ENCODE data around the gene HDGFL2.

Gene HDGFL2

DNA sequence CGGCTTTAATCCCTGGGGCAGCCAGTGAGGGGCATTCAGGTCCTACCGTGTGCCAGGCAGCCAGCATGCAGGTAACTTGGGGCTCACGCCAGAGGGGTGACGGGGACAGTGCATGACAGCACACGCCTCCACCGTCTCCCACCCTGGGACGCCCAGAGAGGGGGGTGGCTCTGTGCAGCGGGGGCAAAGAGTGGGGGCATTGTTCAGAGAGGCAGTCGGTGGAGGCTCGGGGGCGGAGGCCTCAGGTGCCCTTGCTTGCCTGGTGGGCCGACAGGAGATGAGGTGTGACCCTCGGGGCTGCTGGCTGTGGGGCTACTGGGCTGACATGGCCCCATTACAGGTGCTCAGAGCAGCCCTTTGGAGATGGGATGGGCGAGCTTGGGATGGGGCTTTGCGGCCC lies 27.8 kb downstream of the HDGFL2 start:
- no peak for DNase-seq (ENCODE audit: low spot score)

DNA sequence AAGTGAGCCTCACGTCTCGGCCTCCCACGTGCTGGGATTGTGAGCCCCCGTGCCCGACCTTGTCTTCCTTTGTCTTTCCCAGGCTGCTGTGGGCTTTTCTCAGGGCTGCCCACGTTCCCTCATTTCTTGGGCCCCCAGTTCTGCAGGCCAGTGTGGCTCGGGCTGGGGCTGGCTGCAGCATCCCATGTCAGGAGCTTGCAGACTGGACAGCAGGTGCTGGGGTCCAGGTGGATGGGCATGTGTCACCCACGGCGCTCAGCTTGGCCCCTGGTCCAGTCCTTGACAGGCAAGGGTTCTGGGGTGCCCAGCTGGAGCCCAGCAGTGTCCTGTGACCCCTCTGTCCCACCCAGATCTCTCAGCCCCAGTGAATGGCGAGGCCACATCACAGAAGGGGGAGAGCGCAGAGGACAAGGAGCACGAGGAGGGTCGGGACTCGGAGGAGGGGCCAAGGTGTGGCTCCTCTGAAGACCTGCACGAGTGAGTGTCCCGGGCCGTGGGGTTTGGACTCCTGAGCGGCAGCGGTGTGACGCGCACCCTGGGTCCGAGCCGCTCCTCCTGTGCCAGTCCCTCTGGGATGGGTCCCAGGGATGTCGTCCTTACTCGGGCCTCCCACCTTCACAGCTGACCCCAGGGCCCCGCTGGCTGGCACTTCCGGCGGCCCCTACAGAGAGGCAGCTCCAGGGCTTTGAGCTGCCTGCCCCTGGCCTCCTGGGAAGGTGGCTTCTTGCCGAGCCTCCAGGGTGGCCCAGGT lies 28.9 kb downstream of the HDGFL2 start:
- DNase-seq (ENCODE audit: low spot score) = no peak

DNA sequence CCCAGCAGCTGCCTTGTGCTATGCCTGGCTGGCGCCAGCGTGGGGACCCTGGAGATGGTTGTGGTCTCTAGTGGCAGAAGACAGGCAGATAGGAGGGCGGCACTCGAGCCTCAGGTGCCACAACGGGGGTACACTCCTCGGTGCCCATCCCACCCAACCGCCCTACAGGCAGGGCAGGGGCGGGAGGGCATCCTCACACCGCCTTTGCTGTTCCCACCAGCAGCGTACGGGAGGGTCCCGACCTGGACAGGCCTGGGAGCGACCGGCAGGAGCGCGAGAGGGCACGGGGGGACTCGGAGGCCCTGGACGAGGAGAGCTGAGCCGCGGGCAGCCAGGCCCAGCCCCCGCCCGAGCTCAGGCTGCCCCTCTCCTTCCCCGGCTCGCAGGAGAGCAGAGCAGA lies 29.6 kb downstream of the HDGFL2 start:
- no peak for DNase-seq (ENCODE audit: low spot score)

DNA sequence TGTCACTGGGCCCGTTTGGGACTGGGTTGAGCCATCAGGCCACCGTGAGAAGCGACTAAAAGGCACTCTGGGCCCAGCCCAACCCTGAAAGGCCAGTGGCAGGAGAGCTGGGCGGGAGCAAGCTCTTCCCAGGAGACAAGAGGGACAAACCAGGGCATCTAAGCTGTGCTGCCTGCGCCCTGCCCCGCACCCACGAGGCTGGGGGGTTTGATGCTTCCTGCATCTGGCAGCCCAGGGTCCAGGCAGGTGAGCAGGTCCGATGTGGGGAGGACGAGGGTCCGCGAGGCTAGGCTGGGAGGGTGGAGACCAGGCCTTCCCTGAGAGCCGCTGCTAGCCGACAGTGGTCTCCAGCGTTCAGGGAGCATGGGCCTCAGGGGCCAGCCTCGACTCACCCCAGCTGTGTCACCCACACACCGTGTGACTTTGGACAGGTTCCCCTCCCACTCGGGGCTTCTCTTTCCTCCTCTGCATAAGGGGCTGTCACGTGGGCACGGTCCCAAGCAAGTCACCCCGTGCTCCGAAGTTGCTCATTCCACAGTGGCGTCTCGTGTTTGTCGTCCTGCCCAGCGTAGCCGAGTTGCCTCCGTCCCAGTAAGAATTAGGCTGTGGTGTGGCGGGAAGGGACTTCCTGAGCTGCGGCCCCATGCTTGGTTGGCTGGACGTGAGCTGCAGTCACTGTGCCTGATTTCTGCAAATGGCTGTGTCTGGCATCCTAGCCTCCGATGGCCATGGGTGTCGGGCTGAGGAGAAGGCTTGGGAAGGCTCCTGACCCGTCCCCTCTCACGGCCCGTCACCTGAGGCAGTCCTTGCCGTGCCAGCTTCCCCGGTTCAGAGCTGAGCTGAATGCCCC lies 30.4 kb downstream of the HDGFL2 start:
- no peak for DNase-seq (ENCODE audit: low spot score)

DNA sequence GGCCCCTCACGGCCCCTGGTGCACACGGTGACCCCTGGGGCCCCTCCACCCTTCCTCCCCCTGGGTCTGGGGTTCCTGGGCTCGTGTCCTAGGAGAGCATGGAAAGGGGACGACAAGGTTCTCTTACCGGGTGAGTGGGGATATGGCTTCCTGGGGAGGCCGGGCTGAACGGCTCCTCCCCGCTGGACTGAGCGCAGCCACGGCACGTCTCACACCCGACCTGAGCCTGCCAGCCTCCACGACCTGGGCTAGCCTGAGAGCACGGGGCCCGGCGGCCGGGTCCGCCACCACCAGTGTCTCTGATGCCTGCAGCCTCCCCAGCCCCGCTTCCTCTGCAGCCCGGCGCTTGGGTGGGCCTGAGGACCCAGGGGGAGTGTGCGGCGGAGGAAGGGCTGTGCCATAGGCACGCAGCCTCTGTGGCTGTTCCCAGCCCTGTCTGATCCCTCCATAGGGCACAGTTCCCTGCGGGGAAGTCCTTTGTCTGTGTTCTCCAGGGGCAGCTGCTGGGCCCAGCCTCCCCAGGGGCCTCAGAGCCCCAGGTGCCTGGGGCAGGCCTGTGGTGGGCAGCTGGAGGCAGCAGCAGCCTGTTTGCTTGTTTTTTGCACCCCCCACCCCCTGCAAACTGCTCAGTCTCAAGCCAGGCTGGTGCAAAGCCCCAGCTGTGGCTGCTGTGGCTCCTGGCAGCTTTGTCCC lies 31.2 kb downstream of the HDGFL2 start:
- DNase-seq (ENCODE audit: low spot score) = no peak

DNA sequence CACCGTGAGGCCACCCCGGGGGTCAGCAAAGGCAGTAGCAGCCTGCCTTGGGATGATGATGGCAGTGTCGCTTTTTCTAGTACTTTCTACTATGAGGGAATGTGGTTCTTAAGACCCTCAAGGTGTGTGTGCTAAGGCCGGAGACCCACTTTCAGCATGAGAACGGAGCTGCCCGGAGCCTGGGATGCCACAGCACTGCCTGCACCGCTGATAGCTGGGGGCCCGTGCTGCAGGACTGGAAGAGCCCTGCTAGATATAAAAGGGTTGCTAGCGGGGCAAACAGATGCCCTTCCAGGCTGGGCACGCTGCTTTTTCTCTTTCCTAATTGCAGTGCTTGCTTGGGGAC lies 31.7 kb downstream of the HDGFL2 start:
- no peak for DNase-seq (ENCODE audit: low spot score)

DNA sequence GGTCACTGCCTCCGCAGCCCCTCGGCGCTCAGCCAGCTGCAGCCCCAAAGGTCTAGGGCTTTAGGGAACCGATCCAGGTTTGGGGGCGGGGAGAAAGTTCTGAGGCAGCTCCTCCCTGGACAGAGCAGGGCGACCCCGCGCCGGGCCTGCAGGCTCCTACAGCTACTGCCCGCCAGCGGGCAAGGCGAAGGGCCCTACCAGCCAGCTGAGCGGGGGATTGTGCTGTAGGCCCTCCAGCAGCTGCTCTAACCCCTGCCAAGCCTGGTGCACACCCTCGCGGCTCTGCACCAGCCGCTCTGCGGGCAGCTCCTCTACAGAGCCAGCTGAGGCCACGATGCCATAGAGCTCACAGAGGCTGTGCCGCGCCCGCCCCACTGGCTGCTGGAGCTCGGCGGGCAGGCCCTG lies 32.2 kb downstream of the HDGFL2 start:
- DNase-seq (ENCODE audit: low spot score) = peak; percentile 70

DNA sequence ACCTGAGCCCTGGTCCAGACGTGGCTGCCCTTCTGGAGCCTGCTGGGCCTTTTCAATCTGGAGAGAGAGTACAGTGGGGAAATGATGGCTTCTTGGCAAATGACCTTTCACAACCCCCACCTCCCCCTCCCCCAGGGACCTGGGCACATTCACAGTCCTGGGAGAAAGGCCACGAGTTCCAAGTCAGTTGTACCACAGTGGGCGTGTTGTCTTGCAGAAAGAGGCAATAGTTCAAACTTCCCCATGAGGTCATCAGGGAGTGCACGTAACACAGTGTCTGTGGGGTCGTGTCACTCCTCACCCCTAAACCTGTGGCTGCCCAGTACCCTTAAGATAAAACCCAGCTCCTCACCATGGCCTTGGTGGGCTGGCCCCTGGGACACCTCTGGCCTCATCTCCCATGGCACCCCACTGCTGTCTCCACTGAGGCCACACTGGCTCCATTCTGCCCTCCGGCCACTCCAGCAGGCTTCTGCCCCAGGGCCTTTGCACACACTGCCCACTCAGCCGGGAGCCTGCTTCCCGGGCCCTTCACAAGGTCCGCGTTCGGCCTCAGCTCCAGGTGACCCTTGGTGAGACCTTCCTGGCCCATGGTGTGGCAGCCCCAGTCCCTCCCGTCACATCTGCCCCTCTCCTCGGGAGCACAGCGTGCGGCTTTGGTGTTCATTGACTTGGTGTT lies 32.9 kb downstream of the HDGFL2 start:
- no peak for DNase-seq (ENCODE audit: low spot score)

DNA sequence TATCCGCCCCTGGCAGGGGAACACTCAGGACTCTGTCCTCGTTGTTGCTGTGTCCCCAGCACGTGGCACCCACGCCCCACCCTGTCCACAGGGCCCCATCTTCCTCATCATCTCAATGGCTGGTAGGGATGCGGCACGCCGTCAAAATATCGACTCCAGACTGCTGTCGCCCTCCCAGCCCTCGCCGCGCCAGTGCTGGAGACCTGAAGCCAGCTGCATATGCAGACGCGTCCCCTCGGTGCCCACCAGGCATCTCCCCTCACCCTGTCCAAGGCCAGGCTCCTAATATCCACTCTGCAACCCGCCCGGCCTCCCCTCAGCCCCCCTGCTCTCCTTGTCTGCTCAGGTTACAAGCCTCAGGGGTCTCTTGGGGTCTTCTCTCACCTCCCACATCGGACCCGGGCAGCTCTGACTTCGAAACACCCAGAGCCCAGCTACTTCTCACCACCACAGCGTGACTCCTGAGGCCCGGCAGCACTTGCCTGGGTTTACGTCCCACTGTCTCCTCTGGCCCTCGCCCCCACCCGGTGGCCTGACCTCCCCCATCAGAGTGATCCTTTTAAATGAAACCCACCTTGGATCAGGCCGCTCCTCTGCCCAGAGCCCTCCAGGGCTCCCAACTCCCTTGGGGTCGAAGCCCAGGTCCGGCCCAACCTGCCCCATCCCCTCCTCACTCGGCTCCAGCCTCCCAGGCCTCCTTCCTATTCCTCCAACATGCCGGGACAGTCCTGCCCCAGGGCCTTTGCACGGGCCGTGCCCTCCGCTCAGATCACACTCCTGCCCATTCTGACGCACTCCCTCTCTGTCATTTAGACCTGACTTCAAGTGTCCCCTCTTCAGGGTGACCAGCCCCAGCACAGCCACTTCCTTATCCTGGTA lies 33.7 kb downstream of the HDGFL2 start:
- no peak for DNase-seq (ENCODE audit: low spot score)

DNA sequence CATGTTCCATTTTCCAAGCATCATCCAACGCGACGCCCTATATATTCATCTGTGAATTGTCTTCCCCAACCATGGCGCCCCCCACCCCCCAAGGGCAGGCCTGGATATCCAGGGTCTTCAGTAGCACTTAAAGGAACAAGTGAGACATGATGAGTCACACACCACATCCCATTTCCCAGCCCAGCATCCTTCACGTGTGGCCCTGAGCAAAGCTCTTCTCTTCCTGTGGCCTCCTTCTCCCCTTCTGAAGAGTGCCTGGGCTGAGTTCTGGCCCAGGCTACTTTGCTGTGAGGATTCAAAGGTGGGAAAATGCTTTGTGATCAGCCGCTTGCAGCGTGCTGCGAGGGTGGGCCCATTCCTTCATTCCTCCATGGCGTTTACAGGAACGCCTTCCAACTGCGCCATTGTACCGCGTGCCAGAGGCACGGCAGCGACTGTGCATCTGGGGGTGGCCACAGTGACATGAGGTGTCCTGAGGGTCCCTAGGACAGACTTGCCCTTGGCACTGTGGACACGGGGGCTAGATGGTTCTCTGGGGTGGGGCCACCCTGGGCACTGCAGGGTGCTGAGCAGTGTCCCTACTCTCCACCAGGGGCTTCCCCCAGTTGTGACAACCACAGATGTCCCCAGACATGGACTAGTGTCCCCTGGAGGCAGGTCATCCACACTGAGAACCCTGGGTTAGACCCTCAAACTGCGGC lies 34.5 kb downstream of the HDGFL2 start:
- DNase-seq (ENCODE audit: low spot score) = no peak

DNA sequence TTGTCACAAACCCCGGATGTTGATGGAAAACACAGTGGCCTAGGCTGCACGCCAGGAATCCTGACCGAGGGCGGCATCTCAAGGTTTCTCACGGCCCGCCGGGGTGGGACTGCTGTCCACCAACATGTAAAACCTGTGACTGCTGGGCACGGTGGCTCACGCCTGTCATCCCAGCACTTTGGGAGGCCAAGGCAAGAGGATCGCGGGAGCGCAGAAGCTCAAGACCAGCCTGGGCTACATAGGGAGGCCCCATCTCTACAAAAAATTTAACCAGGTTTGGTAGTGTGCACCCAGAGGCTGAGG lies 35.0 kb downstream of the HDGFL2 start:
- no peak for DNase-seq (ENCODE audit: low spot score)

DNA sequence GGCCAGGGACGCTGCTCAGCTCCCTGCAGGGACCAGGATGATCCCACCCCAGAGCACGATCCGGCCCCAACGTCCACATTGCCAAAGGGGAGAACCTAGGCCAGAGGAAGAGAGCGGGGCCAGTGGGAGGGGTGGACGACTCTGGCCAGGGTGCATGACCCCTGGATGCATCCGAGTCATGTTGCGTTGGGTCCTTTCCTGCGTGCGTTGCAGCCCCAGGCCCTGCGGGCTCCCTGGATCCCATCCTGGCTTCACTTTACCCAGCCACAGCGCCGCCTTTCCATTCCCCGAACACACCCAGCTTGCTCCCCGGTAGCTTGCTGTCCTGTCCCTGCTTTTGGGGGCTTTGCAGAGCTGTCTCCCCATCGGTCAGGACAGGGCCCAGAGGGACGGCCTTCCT lies 35.7 kb downstream of the HDGFL2 start:
- DNase-seq (ENCODE audit: low spot score) = no peak

DNA sequence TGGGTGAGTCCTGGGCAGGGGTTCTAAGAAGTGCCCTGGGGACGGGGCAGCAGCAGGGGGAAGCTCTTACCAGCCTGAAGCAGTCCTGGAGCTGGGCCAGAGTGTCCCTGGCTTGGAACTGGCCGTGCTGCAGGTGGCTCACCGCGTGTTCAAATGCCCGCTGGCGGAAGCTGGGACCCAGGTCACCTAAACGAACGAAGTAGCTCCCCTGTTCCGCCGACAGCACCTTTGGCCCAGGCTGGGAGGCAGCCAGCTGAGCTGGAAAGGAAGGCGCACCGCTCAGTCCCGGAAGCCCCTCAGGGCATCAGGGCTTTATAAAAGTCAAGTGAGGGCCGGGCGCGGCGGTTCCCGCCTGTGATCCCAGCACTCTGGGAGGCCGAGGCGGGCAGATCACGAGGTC lies 36.6 kb downstream of the HDGFL2 start:
- DNase-seq (ENCODE audit: low spot score) = no peak

DNA sequence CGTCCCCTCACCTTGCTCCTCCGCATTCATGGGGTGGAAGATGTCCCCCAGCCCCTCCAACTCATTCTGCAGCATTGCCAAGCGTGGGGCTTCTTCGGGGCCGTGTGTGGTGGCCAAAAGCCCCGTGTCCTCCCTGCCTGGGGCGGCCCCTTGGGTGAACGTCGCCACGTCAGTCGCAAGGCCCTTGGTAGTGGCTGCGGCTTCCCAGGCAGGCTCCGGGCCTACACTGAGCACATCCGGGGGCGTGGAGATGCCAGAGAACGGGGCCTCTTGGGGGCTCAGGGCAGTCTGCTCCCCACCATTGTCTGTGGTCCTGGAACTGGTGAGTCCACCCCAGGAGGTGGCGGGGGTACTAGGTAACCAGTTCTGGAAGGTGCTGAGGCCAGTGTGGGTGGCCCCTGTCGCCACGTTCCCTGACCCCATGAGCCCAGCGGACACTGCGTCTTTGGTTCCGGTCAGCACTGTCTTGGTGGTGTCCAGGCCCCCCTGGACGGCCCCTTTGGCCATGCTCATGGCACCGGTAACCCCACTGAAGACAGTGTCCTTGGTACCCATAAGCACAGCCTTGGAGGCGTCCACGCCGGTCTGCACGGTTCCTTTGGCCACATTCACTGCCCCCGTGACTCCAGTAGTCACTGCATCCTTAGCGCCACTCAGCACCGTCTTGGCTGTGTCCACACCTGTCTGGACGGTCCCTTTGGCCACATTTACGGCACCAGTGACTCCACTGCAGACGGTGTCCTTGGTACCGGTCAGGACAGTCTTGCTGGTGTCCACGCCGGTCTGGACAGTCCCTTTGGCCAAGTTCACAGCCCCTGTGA lies 38.5 kb downstream of the HDGFL2 start:
- no peak for DNase-seq (ENCODE audit: low spot score)

DNA sequence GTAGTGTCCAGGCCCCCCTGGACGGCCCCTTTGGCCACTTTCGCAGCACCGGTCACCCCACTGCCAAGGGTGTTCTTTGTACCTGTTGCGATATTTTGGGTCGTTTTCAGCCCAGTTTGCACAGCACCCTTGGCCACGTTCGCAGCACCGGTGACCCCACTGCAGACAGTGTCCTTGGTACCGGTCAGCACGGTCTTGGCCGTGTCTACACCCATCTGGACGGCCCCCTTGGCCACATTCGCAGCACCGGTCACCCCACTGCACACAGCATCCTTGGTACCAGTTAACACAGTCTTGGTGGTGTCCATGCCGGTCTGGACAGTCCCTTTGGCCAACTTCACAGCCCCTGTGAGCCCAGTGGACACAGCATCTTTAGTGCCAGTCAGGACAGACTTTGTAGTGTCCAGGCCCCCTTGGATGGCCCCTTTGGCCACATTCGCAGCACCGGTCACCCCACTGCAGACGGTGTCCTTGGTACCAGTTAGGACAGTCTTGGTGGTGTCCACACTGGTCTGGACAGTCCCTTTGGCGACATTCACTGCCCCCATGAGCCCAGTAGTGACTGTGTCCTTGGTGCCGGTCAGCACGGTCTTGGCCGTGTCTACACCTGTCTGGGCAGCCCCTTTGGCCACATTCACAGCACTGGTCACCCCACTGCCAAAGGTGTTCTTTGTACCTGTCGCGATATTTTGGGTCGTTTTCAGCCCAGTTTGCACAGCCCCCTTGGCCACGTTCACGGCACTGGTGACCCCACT lies 39.4 kb downstream of the HDGFL2 start:
- no peak for DNase-seq (ENCODE audit: low spot score)

DNA sequence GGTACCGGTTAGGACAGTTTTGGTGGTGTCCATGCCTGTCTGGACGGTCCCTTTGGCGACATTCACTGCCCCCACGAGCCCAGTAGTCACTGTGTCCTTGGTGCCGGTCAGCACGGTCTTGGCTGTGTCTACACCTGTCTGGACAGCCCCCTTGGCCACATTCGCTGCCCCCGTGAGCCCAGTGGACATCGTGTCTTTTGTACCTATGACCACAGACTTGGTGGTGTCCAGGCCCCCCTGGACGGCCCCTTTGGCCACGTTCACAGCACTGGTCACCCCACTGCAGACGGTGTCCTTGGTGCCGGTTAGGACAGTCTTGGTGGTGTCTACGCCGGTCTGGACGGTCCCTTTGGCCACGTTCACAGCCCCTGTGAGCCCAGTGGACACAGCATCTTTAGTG lies 40.0 kb downstream of the HDGFL2 start:
- DNase-seq (ENCODE audit: low spot score) = no peak

DNA sequence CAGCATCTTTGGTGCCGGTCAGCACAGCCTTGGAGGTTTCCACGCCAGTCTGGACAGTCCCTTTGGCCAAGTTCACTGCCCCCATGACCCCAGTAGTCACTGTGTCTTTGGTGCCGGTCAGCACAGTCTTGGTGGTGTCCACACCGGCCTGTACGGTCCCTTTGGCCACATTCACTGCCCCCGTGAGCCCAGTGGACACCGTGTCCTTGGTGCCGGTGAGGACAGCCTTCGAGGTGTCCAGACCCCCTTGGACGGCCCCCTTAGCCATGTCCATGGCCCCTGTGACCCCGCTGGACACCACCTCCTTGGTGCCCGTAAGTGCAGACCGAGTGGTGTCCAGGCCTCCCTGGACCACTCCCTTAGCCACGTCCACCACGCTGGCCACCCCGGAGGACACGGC lies 41.2 kb downstream of the HDGFL2 start:
- DNase-seq (ENCODE audit: low spot score) = no peak

DNA sequence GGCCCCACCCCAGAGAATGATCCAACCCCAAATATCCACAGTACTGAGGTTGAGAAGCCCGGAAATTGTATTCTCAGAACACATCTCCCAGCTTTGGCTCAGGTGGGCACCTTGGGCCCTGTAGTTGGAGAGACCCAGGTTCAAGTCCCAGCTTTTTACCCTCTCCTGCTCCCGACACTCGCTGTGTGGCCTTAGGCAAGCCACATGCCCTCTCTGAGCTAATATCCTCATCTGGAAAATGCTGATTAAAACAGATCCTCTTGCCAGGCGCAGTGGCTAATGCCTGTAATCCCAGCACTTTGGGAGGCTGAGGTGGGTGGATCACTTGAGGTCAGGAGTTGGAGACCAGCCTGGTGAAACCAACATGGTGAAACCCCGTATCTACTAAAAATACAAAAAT lies 43.6 kb downstream of the HDGFL2 start:
- DNase-seq (ENCODE audit: low spot score) = no peak

DNA sequence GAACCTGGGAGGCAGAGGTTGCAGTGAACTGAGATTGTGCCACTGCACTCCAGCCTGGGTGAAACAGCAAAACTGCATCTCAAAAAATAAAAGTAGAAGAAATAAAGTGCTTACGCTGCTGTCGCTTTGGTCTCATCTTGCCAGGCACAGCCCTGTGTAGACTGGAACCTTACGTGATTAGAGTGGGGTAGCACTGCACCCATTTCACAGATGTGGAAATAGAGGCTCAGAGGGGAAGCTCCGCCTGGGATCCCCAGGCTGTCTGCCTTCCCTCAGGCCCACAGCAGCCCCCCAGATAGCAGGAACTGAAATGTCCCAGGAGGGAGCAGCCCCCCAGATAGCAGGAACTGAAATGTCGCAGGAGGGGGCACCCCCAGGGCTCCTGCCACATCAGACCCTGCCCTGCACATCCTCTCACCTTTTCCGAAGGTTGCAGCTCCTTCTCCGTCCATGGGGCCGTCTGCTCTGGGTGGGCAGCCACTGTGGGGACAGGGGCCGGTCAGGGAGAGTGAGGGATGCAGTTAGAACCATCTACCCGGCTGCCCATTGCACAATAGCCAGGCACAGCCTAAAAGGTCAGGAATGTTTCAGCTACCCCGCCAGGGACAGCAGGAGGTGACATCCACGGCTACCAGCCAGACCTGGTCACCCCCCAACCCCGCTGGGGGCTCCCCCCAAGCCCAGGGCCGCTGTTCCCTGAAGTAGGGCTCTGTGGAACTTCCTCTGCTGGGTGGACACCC lies 44.3 kb downstream of the HDGFL2 start:
- no peak for DNase-seq (ENCODE audit: low spot score)

Measured in globus pallidus (tissue), 1 donor.